Endodermal cell (in vitro differentiated cells): Measurements from ENCODE around the gene NLGN1. TPM values are rescaled to one million over a fixed set of nuclear protein-coding genes. Genes with fewer than 3 reads are reported as not detected.

Source experiments
- DNase-seq: peaks from one replicate; pipeline ENCODE4 v3.0.0-alpha.2; 2017
- H3K27ac ChIP-seq: 2 replicates; pipeline ENCODE4 v1.5.1; 2013; ENCODE audit warnings: mild to moderate bottlenecking, low read depth, low read length, moderate library complexity
- H3K27me3 ChIP-seq: 2 replicates; pipeline ENCODE4 v1.6.1; 2013; ENCODE audit warnings: mild to moderate bottlenecking, low read length, moderate library complexity; ENCODE audit not compliant: insufficient read depth, control insufficient read depth, poor library complexity, severe bottlenecking
- H3K36me3 ChIP-seq: 2 replicates; pipeline ENCODE4 v1.7.0; 2013; ENCODE audit warnings: mild to moderate bottlenecking, low read length, moderate library complexity; ENCODE audit not compliant: control insufficient read depth, insufficient read depth
- H3K4me1 ChIP-seq: one replicate; pipeline ENCODE4 v1.7.0; 2013; ENCODE audit warnings: low read length; ENCODE audit not compliant: control insufficient read depth, insufficient read depth
- H3K4me3 ChIP-seq: 2 replicates; pipeline ENCODE4 v1.5.1; 2013; ENCODE audit warnings: mild to moderate bottlenecking, low read length, moderate library complexity
- H3K9ac ChIP-seq: 2 replicates; pipeline ENCODE4 v1.6.1; 2013; ENCODE audit warnings: mild to moderate bottlenecking, low read length, moderate library complexity; ENCODE audit not compliant: poor library complexity, severe bottlenecking; ENCODE audit errors: extremely low read depth
- H3K9me3 ChIP-seq: 2 replicates; pipeline ENCODE4 v1.6.1; 2013; ENCODE audit warnings: mild to moderate bottlenecking, low read length, moderate library complexity; ENCODE audit not compliant: control insufficient read depth
- H3K27ac Mint-ChIP-seq: 2 replicates; pipeline ENCODE4 v1.8.0; 2020; ENCODE audit warnings: mixed read lengths
- H3K27me3 Mint-ChIP-seq: 2 replicates; pipeline ENCODE4 v1.8.0; 2021; ENCODE audit warnings: mild to moderate bottlenecking, mixed read lengths; ENCODE audit not compliant: insufficient read depth
- H3K36me3 Mint-ChIP-seq: 2 replicates; pipeline ENCODE4 v1.8.0; 2020; ENCODE audit warnings: low read depth, mixed read lengths
- H3K4me1 Mint-ChIP-seq: 2 replicates; pipeline ENCODE4 v1.8.0; 2020; ENCODE audit warnings: mixed read lengths
- H3K4me3 Mint-ChIP-seq: 2 replicates; pipeline ENCODE4 v1.8.0; 2020; ENCODE audit warnings: mild to moderate bottlenecking, moderate library complexity, mixed read lengths
- H3K9me3 Mint-ChIP-seq: 2 replicates; pipeline ENCODE4 v1.8.0; 2020; ENCODE audit warnings: mild to moderate bottlenecking, mixed read lengths
- WGBS, 2 experiments: methylation state at CpG; one replicate each; pipeline versions ENCODE4 v1.1.5 to v1.1.7; 2013; ENCODE audit warnings: missing lambda C conversion rate in 2 of 2, mixed read lengths in 1 of 2; ENCODE audit not compliant: insufficient coverage in 1 of 2, insufficient read length in 1 of 2; 5-methylcytosine and 5-hydroxymethylcytosine counted together
- total RNA-seq, 2 donors: library from RNA; stranded (reverse); fragmentation: NEBNext Ultra II Directional in 1 of 2; extraction: Animal tissue kit (Norgen Biotek cat#: 25700) in 1 of 2; gene quantifications; 2 replicates in 1 of 2; 3 replicates in 1 of 2; pipeline ENCODE4 v1.2.1, GENCODE V29; 2021
- TF ChIP-seq, protein P1 (sequence below): fragments of 200-600 bp; sonication (generic); conservative IDR thresholded peaks from 2 replicates; pipeline ENCODE4 v1.5.0; 2021; ENCODE audit warnings: antibody characterized with exemption, mild to moderate bottlenecking

Gene NLGN1
- total RNA-seq, 2 donors from 2014 or later, result 3.4 to 14.3 TPM

DNA sequence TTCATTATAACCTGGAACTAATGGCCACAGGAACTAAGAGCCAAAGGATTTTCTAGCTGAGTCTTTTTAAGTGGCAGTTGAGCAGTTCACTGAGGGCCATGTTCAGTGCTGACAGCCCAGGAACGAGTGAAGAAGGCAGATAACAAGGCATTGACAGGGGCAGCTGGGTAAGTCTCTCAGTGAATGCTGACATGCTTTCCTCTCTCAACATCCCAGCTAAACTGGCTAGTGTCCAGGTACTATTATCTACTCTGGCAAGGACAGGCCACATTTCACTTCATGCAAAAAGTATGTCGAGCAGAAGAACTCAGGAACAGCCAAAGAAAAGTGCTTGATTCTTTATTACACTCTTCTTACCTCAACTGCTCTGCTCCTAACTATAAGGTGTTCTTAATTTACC, 515.9 kb downstream of the NLGN1 start:
- 71% methylated on average over 2 of the region's 2 CpGs; no CpG with 5 or more reads in 1 of the 2 experiments for WGBS, 2 experiments
- no peaks in the 10 kb centered on the region for H3K9me3 Mint-ChIP-seq

DNA sequence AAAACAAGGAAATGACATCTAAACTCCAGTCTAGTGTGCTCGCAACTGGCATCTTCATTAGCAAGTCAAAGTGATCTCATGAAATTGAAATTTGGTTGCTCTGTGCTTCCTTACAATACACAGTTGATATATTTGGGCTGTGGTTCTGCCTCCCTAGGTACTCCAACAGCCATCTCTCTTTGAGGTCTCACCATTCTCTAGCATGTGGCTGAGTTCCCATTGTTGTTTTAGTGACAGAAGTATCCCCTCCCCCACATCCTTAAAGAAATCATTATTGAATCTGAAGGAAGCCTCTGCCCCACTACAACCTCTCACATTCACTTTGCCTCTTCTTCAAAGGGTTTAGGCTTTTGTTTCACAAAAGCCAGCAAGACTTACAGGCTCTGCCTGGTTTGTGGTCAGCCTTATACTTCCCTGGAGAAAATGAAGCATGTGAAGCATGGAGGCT, 516.5 kb downstream of the NLGN1 start:
- H3K36me3 ChIP-seq, result no peaks in the 10 kb centered on the region
- WGBS, 2 experiments, result 69 to 100% methylated on average over 1 of the region's 1 CpG

More for the DNA sequence above, 515.9 kb downstream of the NLGN1 start:
- no peaks in the 10 kb centered on the region for H3K27me3 Mint-ChIP-seq
- Histone ChIP-seq H3K9ac (no peak overlapping the region), H3K4me3 (no peak overlapping the region), H3K36me3 (no peaks in the 10 kb centered on the region), H3K9me3 (no peaks in the 10 kb centered on the region), H3K4me1 (peaks cover 14% of the 10 kb centered on the region), H3K27me3 (no peaks in the 10 kb centered on the region), H3K27ac (peak overlapping the region; percentile 90)
- H3K4me1 Mint-ChIP-seq, result peaks cover 43% of the 10 kb centered on the region
- TF ChIP-seq, protein P1, sequence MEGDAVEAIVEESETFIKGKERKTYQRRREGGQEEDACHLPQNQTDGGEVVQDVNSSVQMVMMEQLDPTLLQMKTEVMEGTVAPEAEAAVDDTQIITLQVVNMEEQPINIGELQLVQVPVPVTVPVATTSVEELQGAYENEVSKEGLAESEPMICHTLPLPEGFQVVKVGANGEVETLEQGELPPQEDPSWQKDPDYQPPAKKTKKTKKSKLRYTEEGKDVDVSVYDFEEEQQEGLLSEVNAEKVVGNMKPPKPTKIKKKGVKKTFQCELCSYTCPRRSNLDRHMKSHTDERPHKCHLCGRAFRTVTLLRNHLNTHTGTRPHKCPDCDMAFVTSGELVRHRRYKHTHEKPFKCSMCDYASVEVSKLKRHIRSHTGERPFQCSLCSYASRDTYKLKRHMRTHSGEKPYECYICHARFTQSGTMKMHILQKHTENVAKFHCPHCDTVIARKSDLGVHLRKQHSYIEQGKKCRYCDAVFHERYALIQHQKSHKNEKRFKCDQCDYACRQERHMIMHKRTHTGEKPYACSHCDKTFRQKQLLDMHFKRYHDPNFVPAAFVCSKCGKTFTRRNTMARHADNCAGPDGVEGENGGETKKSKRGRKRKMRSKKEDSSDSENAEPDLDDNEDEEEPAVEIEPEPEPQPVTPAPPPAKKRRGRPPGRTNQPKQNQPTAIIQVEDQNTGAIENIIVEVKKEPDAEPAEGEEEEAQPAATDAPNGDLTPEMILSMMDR, result no peak
- H3K36me3 Mint-ChIP-seq, result no peaks in the 10 kb centered on the region
- no peak for DNase-seq
- H3K27ac Mint-ChIP-seq, result no peak overlapping the region
- no peak overlapping the region for H3K4me3 Mint-ChIP-seq

DNA sequence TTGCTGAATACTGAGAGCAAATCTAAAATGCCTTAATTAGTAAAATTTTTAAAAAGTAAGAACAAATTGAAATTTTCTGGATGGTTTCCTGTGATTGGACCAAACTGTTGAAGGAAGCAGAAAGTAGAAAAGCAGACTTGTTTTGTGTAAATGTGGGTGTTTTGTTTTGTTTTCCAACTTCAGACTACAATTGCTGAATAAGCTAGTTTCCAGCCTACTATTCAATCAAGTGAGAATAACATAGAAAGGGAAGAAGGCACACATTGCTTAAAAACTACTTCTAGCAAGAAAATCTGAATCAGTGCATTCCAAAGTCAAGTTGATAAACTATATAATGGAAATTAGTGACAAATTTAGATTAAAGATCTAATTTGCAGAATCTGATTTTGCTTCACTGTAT, 519.3 kb downstream of the NLGN1 start:
- Histone ChIP-seq H3K4me3 (no peak overlapping the region), H3K9ac (no peak overlapping the region), H3K36me3 (no peaks in the 10 kb centered on the region), H3K27ac (no peak overlapping the region), H3K9me3 (no peaks in the 10 kb centered on the region), H3K27me3 (no peaks in the 10 kb centered on the region), H3K4me1 (peaks cover 9% of the 10 kb centered on the region)
- H3K27ac Mint-ChIP-seq, result no peak overlapping the region
- H3K4me3 Mint-ChIP-seq, result no peak overlapping the region
- no peaks in the 10 kb centered on the region for H3K36me3 Mint-ChIP-seq
- no peaks in the 10 kb centered on the region for H3K27me3 Mint-ChIP-seq
- no peak for DNase-seq
- no peaks in the 10 kb centered on the region for H3K9me3 Mint-ChIP-seq
- TF ChIP-seq, protein P1, result no peak
- H3K4me1 Mint-ChIP-seq, result peaks cover 32% of the 10 kb centered on the region

More for the DNA sequence above, 516.5 kb downstream of the NLGN1 start:
- no peak overlapping the region for H3K9ac ChIP-seq
- TF ChIP-seq, protein P1, result no peak
- Mint-ChIP-seq H3K4me3 (no peak overlapping the region), H3K36me3 (no peaks in the 10 kb centered on the region), H3K27me3 (no peaks in the 10 kb centered on the region), H3K27ac (no peak overlapping the region), H3K4me1 (peaks cover 41% of the 10 kb centered on the region), H3K9me3 (no peaks in the 10 kb centered on the region)
- H3K27ac ChIP-seq, result peak overlapping the region; percentile 90
- no peaks in the 10 kb centered on the region for H3K9me3 ChIP-seq
- no peak overlapping the region for H3K4me3 ChIP-seq
- no peak for DNase-seq
- H3K4me1 ChIP-seq, result peaks cover 12% of the 10 kb centered on the region
- H3K27me3 ChIP-seq, result no peaks in the 10 kb centered on the region
